SU-DHL-6 (cell line): ENCODE measurements around the gene TBL1X.

ENCODE experiments used
- CTCF ChIP-seq: fragments of 200-600 bp; sonication (generic); IDR thresholded peaks from one replicate; pipeline ENCODE4 v1.5.1; 2017; ENCODE audit warnings: antibody characterized with exemption, mild to moderate bottlenecking, low read length, moderate library complexity; ENCODE audit not compliant: insufficient read depth, poor library complexity, severe bottlenecking
- EZH2phosphoT487 ChIP-seq: fragments of 200-600 bp; sonication (generic), shearing (Covaris generic); conservative IDR thresholded peaks from 2 replicates; pipeline ENCODE4 v1.6.1; 2018; ENCODE audit warnings: mild to moderate bottlenecking, antibody characterized with exemption, low read length, moderate library complexity, mixed read lengths

GRCh38 chrX:9681011-9681410 is 216.2 kb downstream of the TBL1X start:
- TF ChIP-seq CTCF, result no peak
- no peak for TF ChIP-seq EZH2phosphoT487
